Neuronal stem cell (in vitro differentiated cells): ENCODE measurements around the gene KPTN.

ENCODE experiments used
- DNase-seq: peaks from one replicate; pipeline ENCODE4 v3.0.0-alpha.2; 2013; ENCODE audit warnings: low spot score
- H2AFZ ChIP-seq: one replicate; pipeline ENCODE4 v1.6.1; 2013; ENCODE audit warnings: mild to moderate bottlenecking, low read length, inconsistent platforms
- H2AK5ac ChIP-seq: 2 replicates; pipeline ENCODE4 v1.6.1; 2013; ENCODE audit warnings: low read depth, mild to moderate bottlenecking, inconsistent platforms, low read length, moderate library complexity, mixed read lengths
- H2BK120ac ChIP-seq: 2 replicates; pipeline ENCODE4 v1.6.1; 2013; ENCODE audit warnings: low read depth, mild to moderate bottlenecking, inconsistent platforms, low read length, moderate library complexity, mixed read lengths
- H2BK12ac ChIP-seq: one replicate; pipeline ENCODE4 v1.6.1; 2013; ENCODE audit warnings: low read length, inconsistent platforms
- H2BK15ac ChIP-seq: 2 replicates; pipeline ENCODE4 v1.6.1; 2013; ENCODE audit warnings: mild to moderate bottlenecking, low read length, inconsistent platforms, mixed read lengths
- H2BK5ac ChIP-seq: one replicate; pipeline ENCODE4 v1.6.1; 2013; ENCODE audit warnings: inconsistent platforms, mild to moderate bottlenecking, low read length, moderate library complexity
- H3K14ac ChIP-seq: one replicate; pipeline ENCODE4 v1.6.1; 2013; ENCODE audit warnings: low read length, inconsistent platforms
- H3K18ac ChIP-seq: 2 replicates; pipeline ENCODE4 v1.6.1; 2013; ENCODE audit warnings: low read length, inconsistent platforms
- H3K23ac ChIP-seq: 2 replicates; pipeline ENCODE4 v1.6.1; 2013; ENCODE audit warnings: low read depth, mild to moderate bottlenecking, mixed read lengths, low read length, inconsistent platforms; ENCODE audit not compliant: poor library complexity
- H3K27ac ChIP-seq: replicated peaks from 3 replicates; pipeline ENCODE4 v1.5.1; 2013; ENCODE audit warnings: low read length, inconsistent platforms
- H3K27me3 ChIP-seq, 3 experiments: 2 replicates each; pipeline ENCODE4 v1.6.1; 2013; ENCODE audit warnings: low read length in 3 of 3, mild to moderate bottlenecking in 2 of 3, inconsistent platforms in 1 of 3, low read depth in 1 of 3, mixed read lengths in 1 of 3, moderate library complexity in 1 of 3; ENCODE audit not compliant: control insufficient read depth in 3 of 3, insufficient read depth in 3 of 3
- H3K36me3 ChIP-seq, 2 donors: replicated peaks in 1 of 2; 2 replicates each; pipeline ENCODE4 v1.6.1; 2013; ENCODE audit warnings: low read length in 2 of 2; ENCODE audit not compliant: control insufficient read depth in 2 of 2, insufficient read depth in 2 of 2
- H3K4ac ChIP-seq: 2 replicates; pipeline ENCODE4 v1.6.1; 2013; ENCODE audit warnings: inconsistent platforms, mild to moderate bottlenecking, low read length, moderate library complexity
- H3K4me1 ChIP-seq, 2 donors: 1 replicate in 1 of 2; 2 replicates in 1 of 2; pipeline ENCODE4 v1.6.1; 2013; ENCODE audit warnings: low read length in 2 of 2, low read depth in 1 of 2; ENCODE audit not compliant: control insufficient read depth in 2 of 2, insufficient read depth in 1 of 2
- H3K4me2 ChIP-seq: one replicate; pipeline ENCODE4 v1.6.1; 2013; ENCODE audit warnings: mild to moderate bottlenecking, low read length, inconsistent platforms; ENCODE audit not compliant: insufficient read depth, poor library complexity, severe bottlenecking
- H3K4me3 ChIP-seq, 2 donors: 2 replicates each; pipeline ENCODE4 v1.5.1; 2013; ENCODE audit warnings: low read length in 2 of 2, mild to moderate bottlenecking in 2 of 2, inconsistent platforms in 1 of 2, moderate library complexity in 1 of 2
- H3K79me1 ChIP-seq: one replicate; pipeline ENCODE4 v1.6.1; 2013; ENCODE audit warnings: low read depth, mild to moderate bottlenecking, inconsistent platforms, low read length, moderate library complexity
- H3K9ac ChIP-seq: one replicate; pipeline ENCODE4 v1.6.1; 2013; ENCODE audit warnings: mild to moderate bottlenecking, low read depth, low read length, inconsistent platforms; ENCODE audit not compliant: poor library complexity
- H3K9me3 ChIP-seq, 2 donors: replicated peaks in 1 of 2; 2 replicates each; pipeline versions ENCODE3 to v1.6.1; 2013; ENCODE audit warnings: low read length in 2 of 2, mild to moderate bottlenecking in 2 of 2, inconsistent platforms in 1 of 2, low read depth in 1 of 2, mixed read lengths in 1 of 2, moderate library complexity in 1 of 2; ENCODE audit not compliant: control insufficient read depth in 2 of 2, insufficient read depth in 1 of 2
- H4K8ac ChIP-seq: one replicate; pipeline ENCODE4 v1.6.1; 2013; ENCODE audit warnings: low read depth, mild to moderate bottlenecking, inconsistent platforms, low read length, moderate library complexity
- H4K91ac ChIP-seq: one replicate; pipeline ENCODE4 v1.6.1; 2013; ENCODE audit warnings: low read length, low read depth, mild to moderate bottlenecking, inconsistent platforms; ENCODE audit not compliant: poor library complexity
- WGBS, 2 donors: extraction: QIAGEN DNeasy Blood & Tissue Kit; methylation state at CpG; one replicate each; pipeline ENCODE4 v1.1.7; 2013; ENCODE audit warnings: missing lambda C conversion rate in 2 of 2, mixed read lengths in 1 of 2; ENCODE audit not compliant: insufficient read length in 2 of 2, insufficient replicate concordance in 1 of 2; ENCODE audit errors: extremely low coverage in 2 of 2; 5-methylcytosine and 5-hydroxymethylcytosine counted together

KPTN gene

DNA sequence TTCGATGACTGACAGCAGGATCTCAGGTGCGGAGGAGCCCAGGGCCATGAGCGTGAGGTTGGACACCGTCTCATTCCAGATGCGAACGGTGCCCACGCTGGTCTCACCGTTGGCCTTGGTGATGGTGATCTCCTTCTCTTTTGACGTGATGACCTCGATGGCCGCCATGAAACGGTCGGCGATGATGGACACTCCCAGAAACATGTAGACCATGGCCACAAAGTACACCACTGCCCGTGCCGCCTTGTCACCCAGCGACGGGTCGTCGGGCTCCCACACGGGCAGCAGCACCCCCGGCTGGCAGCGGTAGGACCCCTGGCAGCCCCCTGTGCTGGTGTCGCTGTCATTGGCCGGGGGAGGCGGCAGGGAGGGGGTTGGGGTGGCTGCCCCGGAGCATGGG is 18.1 kb downstream of the KPTN start:
- peak overlapping the region; percentile 56 for H4K8ac ChIP-seq
- H3K4me3 ChIP-seq, result no peak overlapping the region
- no peak for DNase-seq
- peaks cover 0 to 19% (median 0%) of the 10 kb centered on the region in 3 experiments for H3K27me3 ChIP-seq
- H2AFZ ChIP-seq, result no peak overlapping the region
- no peak overlapping the region for H2BK5ac ChIP-seq
- no CpG with 5 or more reads among the region's 27 CpGs for WGBS, 2 donors
- no peak overlapping the region for H2BK15ac ChIP-seq
- H3K36me3 ChIP-seq, result no peaks in the 10 kb centered on the region
- no peak overlapping the region for H2BK120ac ChIP-seq
- peak overlapping the region; percentile 27 for H3K23ac ChIP-seq
- H4K91ac ChIP-seq, result no peak overlapping the region
- H3K79me1 ChIP-seq, result no peaks in the 10 kb centered on the region
- no peak overlapping the region for H3K14ac ChIP-seq
- H3K4ac ChIP-seq, result no peak overlapping the region
- H3K4me2 ChIP-seq, result no peak overlapping the region
- peak overlapping the region; percentile 66 for H2AK5ac ChIP-seq
- no peaks in the 10 kb centered on the region for H3K9me3 ChIP-seq
- H3K4me1 ChIP-seq, result peaks cover 5 to 24% of the 10 kb centered on the region in 2 donors
- H3K18ac ChIP-seq, result no peak overlapping the region
- no peak overlapping the region for H2BK12ac ChIP-seq
- no peak overlapping the region for H3K27ac ChIP-seq
- H3K9ac ChIP-seq, result no peak overlapping the region

DNA sequence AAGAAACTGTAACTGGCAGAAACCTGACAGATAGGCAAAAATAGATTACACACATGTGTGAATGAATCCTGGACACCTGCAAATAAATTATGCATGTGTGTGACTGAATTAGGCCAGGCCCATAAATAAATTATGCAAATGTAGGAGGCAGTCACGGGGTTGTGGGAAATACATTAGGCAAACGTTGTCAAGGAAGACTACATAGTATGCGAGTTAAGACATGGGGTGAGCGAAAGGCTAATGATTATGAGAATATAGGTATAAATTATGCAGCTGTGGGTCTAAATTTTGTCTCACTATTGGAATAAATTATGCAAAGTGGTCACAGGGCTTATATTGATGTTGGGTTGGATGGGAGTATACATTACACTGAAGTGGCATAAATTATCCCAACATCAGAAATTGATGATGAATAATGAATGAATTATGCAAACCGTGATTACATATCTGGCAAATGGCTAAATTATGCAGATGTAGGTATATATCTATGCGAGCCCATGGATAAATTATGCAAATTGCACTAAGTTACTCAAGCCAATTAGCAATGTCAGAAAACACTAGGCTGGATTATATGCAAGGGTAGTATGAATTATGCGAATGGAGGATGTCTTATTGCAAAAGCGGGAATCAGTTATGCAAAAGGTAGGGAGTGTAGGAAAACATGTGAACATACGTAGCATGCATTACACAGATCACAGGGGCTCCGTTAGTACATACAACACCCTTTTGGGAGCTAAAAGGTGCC is 19.2 kb downstream of the KPTN start:
- H3K79me1 ChIP-seq, result no peaks in the 10 kb centered on the region
- no peak overlapping the region for H4K8ac ChIP-seq
- no peaks in the 10 kb centered on the region for H3K9me3 ChIP-seq
- H3K4me3 ChIP-seq, result no peak overlapping the region
- H3K4me2 ChIP-seq, result no peak overlapping the region
- no peak overlapping the region for H3K18ac ChIP-seq
- H3K4ac ChIP-seq, result no peak overlapping the region
- DNase-seq, result no peak
- no peak overlapping the region for H3K14ac ChIP-seq
- peaks cover 0 to 11% (median 0%) of the 10 kb centered on the region in 3 experiments for H3K27me3 ChIP-seq
- no peak overlapping the region for H2BK5ac ChIP-seq
- WGBS, 2 donors, result 100% methylated on average over 2 of the region's 10 CpGs; no CpG with 5 or more reads in 1 of the 2 donors
- no peak overlapping the region for H3K27ac ChIP-seq
- peaks cover 5 to 18% of the 10 kb centered on the region in 2 donors for H3K4me1 ChIP-seq
- no peak overlapping the region for H3K23ac ChIP-seq
- no peak overlapping the region for H2BK12ac ChIP-seq
- no peak overlapping the region for H2BK120ac ChIP-seq
- no peaks in the 10 kb centered on the region for H3K36me3 ChIP-seq
- no peak overlapping the region for H4K91ac ChIP-seq
- no peak overlapping the region for H2BK15ac ChIP-seq
- no peak overlapping the region for H3K9ac ChIP-seq
- no peak overlapping the region for H2AFZ ChIP-seq
- no peak overlapping the region for H2AK5ac ChIP-seq

DNA sequence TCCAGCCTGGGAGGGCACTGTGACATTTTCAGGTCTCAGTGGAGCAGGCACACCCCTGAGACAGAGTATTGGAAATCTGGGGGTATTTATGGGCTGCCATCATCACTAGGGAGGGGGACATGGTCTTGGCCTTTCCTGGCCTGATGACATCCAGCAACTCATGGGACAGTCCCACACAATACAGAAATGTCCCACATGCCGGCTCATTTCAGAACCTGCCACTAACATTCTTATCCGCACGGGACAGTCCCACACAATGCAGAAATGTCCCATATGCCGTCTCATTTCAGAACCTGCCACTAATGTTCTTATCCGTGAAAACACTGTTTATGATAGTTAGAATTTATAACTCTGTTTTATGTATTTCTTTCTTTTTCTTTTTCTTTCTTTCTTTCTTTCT is 22.1 kb downstream of the KPTN start:
- H2BK120ac ChIP-seq, result no peak overlapping the region
- no peak overlapping the region for H3K4ac ChIP-seq
- no CpG with 5 or more reads among the region's 5 CpGs for WGBS, 2 donors
- no peak overlapping the region for H3K4me2 ChIP-seq
- peaks cover 0 to 25% (median 24%) of the 10 kb centered on the region in 3 experiments for H3K27me3 ChIP-seq
- peaks cover 4% of the 10 kb centered on the region for H3K79me1 ChIP-seq
- no peak overlapping the region for H3K27ac ChIP-seq
- no peak overlapping the region for H3K4me3 ChIP-seq
- no peak overlapping the region for H2BK12ac ChIP-seq
- H2BK5ac ChIP-seq, result no peak overlapping the region
- H3K23ac ChIP-seq, result no peak overlapping the region
- H3K4me1 ChIP-seq, result no peaks in the 10 kb centered on the region
- no peak overlapping the region for H4K91ac ChIP-seq
- no peak overlapping the region for H3K18ac ChIP-seq
- H3K14ac ChIP-seq, result no peak overlapping the region
- no peak for DNase-seq
- no peak overlapping the region for H3K9ac ChIP-seq
- H2AFZ ChIP-seq, result no peak overlapping the region
- H4K8ac ChIP-seq, result no peak overlapping the region
- H3K36me3 ChIP-seq, result no peaks in the 10 kb centered on the region
- no peak overlapping the region for H2BK15ac ChIP-seq
- no peak overlapping the region for H2AK5ac ChIP-seq
- peaks cover 0 to 2% of the 10 kb centered on the region in 2 donors for H3K9me3 ChIP-seq

DNA sequence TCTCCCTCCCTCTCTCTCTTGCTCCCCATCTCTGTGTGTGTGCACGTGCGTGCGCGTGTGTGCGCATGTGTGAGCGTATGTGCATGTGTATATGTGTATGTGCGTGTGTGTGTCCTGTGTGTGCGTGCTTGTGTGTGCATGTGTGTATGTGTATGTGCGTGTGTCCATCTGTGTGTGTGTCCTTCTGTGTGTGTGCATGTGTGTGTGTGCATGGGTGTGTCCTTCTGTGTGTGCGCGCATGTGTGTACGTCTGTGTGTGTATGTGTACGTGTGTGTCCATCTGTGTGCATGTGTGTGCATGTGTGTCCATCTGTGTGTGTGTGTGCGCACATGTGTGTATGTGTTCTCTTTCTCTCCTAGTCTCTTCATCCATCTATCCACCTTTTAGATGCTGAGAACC is 24.5 kb downstream of the KPTN start:
- no peak overlapping the region for H4K8ac ChIP-seq
- no peak overlapping the region for H3K4me2 ChIP-seq
- no peak overlapping the region for H2BK15ac ChIP-seq
- peak overlapping the region; percentile 52 for H3K9ac ChIP-seq
- no peak overlapping the region for H4K91ac ChIP-seq
- peaks cover 0 to 30% (median 25%) of the 10 kb centered on the region in 3 experiments for H3K27me3 ChIP-seq
- peaks cover 6 to 10% of the 10 kb centered on the region in 2 donors for H3K9me3 ChIP-seq
- no peak overlapping the region for H3K18ac ChIP-seq
- H3K36me3 ChIP-seq, result no peaks in the 10 kb centered on the region
- no CpG with 5 or more reads among the region's 14 CpGs for WGBS, 2 donors
- H3K4me1 ChIP-seq, result no peaks in the 10 kb centered on the region
- H2AK5ac ChIP-seq, result no peak overlapping the region
- H2AFZ ChIP-seq, result no peak overlapping the region
- no peak for DNase-seq
- H3K27ac ChIP-seq, result no peak overlapping the region
- H3K4me3 ChIP-seq, result peak overlapping the region in 1 of 2 donors; percentile 24
- H3K79me1 ChIP-seq, result peaks cover 4% of the 10 kb centered on the region
- no peak overlapping the region for H3K4ac ChIP-seq
- peak overlapping the region; percentile 62 for H3K23ac ChIP-seq
- no peak overlapping the region for H2BK12ac ChIP-seq
- H2BK5ac ChIP-seq, result no peak overlapping the region
- H3K14ac ChIP-seq, result no peak overlapping the region
- H2BK120ac ChIP-seq, result no peak overlapping the region
